ENCODE results near the gene PHLDB3. TPM values are rescaled to one million over a fixed set of nuclear protein-coding genes. Genes with fewer than 3 reads are reported as not detected.

PHLDB3 gene
- total and polyA plus RNA-seq, 2 of the 13 experiments (the other 11 are each of a cell fraction or from before 2014, with no cell fraction given), result 11.3 to 14.5 TPM

- peak overlapping the region; percentile 84 for H3K4me2 ChIP-seq (ENCODE audit: low read depth, low read length)
- H3K36me3 ChIP-seq (replicated peaks in 1 of 2; ENCODE audit: control insufficient read depth in 1 of 2, insufficient read depth in 2 of 2, low read length in 2 of 2), result peaks cover 1 to 4% of the 10 kb centered on the region in 2 experiments; a peak in 2 of 5 replicates
- no peaks in the 10 kb centered on the region; a peak in 1 of 5 replicates for H3K27me3 ChIP-seq (ENCODE audit: control insufficient read depth in 1 of 2, insufficient read depth in 2 of 2, low read length in 2 of 2)
- intact Hi-C loops (cut with micrococcal nuclease; ENCODE audit: unreplicated experiment), result loop anchor here (2.0 kb wide), 1 partner anchor 42 kb away; no protein-coding TSS in a partner anchor
- FAIRE-seq, result no peak
- no TSS peak for BruUV-seq (replicated peaks)
- H2AFZ ChIP-seq (ENCODE audit: low read length), result no peak overlapping the region
- CTCF ChIA-PET (ENCODE audit: low intra/inter-chr PET ratio, low total read pairs), result interaction anchor here (1.6 kb wide), 1 partner anchor 58 kb away, joined by 10 read pairs; no protein-coding TSS in a partner anchor
- H3K4me1 ChIP-seq (ENCODE audit: insufficient read depth, low read length), result peaks cover 37% of the 10 kb centered on the region
- no peaks in the 10 kb centered on the region for H4K20me1 ChIP-seq (ENCODE audit: insufficient read depth, low read length)
- in situ Hi-C loops (cut with HindIII; ENCODE audit: extremely low pct_ligation_motif_present, low pct_unique_long_range_greater_than_20kb), result no loop called here
- no peak for ATAC-seq
- 84% methylated on average over 3 of the region's 3 CpGs for WGBS (ENCODE audit: low lambda C conversion rate)
- H3K9ac ChIP-seq (ENCODE audit: insufficient read depth, low read depth, low read length), result peak overlapping the region; percentile 75; the same call in 1 of the 2 replicates
- H3K9me3 ChIP-seq (ENCODE audit: low read length), result no peaks in the 10 kb centered on the region
- DNase-seq (ENCODE audit: low spot score), result no peak
- POLR2A ChIA-PET, result interaction anchor here (1.0 to 2.2 kb wide), 8 partner anchors 12 to 163 kb away, joined by 3 to 47 read pairs (median 10); no protein-coding TSS in a partner anchor
- peaks cover 11% of the 10 kb centered on the region for H3K79me2 ChIP-seq (ENCODE audit: insufficient read depth, low read length)
- peak overlapping the region; percentile 79 for H3K27ac ChIP-seq (ENCODE audit: extremely low read length, insufficient read depth, low read length)
- peak overlapping the region in 2 of 3 experiments; percentile 81 to 95; a peak in 3 of 6 replicates for H3K4me3 ChIP-seq (replicated peaks in 1 of 3; ENCODE audit: insufficient read depth in 1 of 3, low read depth in 2 of 3, low read length in 3 of 3)
- TF ChIP-seq ATM (IDR thresholded peaks at IDR 0.05; ENCODE audit: borderline replicate concordance), result no peak
- TF ChIP-seq RBAK (CRISPR knock-in tag; IDR thresholded peaks at IDR 0.05), result no peak
- TF ChIP-seq ZNF652 (CRISPR knock-in tag; IDR thresholded peaks at IDR 0.05; ENCODE audit: borderline replicate concordance, low read depth), result peak; percentile 51; the same call in 1 of the 2 replicates
- peak; percentile 31; the same call in 1 of the 2 replicates for TF ChIP-seq NR2F6 (IDR thresholded peaks at IDR 0.05)
- no peak; the same call in 1 of the 2 replicates for TF ChIP-seq NR2F6 (CRISPR knock-in tag; IDR thresholded peaks at IDR 0.05)
Measured at GRCh38 chr19:43505186-43505456, 575 bp upstream of the PHLDB3 start.

- Histone ChIP-seq H3K9me3 (ENCODE audit: low read length) (no peaks in the 10 kb centered on the region), H3K36me3 (replicated peaks in 1 of 2; ENCODE audit: control insufficient read depth in 1 of 2, insufficient read depth in 2 of 2, low read length in 2 of 2) (peaks cover 1 to 2% of the 10 kb centered on the region in 2 experiments; a peak in 2 of 5 replicates), H3K4me2 (ENCODE audit: low read depth, low read length) (peak overlapping the region; percentile 84), H3K27ac (ENCODE audit: extremely low read length, insufficient read depth, low read length) (peak overlapping the region; percentile 79), H3K27me3 (ENCODE audit: control insufficient read depth in 1 of 2, insufficient read depth in 2 of 2, low read length in 2 of 2) (no peaks in the 10 kb centered on the region; a peak in 1 of 5 replicates), H3K79me2 (ENCODE audit: insufficient read depth, low read length) (peaks cover 11% of the 10 kb centered on the region), H3K9ac (ENCODE audit: insufficient read depth, low read depth, low read length) (peak overlapping the region; percentile 92), H4K20me1 (ENCODE audit: insufficient read depth, low read length) (no peaks in the 10 kb centered on the region), H2AFZ (ENCODE audit: low read length) (peak overlapping the region; percentile 34), H3K4me3 (replicated peaks in 1 of 3; ENCODE audit: insufficient read depth in 1 of 3, low read depth in 2 of 3, low read length in 3 of 3) (peak overlapping the region; percentile 86 to 97 (median 95)), H3K4me1 (ENCODE audit: insufficient read depth, low read length) (peaks cover 51% of the 10 kb centered on the region)
- peak; percentile 90 for DNase-seq (ENCODE audit: low spot score)
- FAIRE-seq, result peak; percentile 87
- peak; percentile 86 for ATAC-seq
- intact Hi-C loops (cut with micrococcal nuclease; ENCODE audit: unreplicated experiment), result loop anchor here (1.0 to 2.0 kb wide), 2 partner anchors 41 to 56 kb away; no protein-coding TSS in a partner anchor
- BruUV-seq (replicated peaks), result no TSS peak
- POLR2A ChIA-PET, result interaction anchor here (0.6 to 2.2 kb wide), 17 partner anchors 8 to 165 kb away, joined by 3 to 47 read pairs (median 6); partner anchors contain the start of genes IRGQ and ZNF576
- in situ Hi-C loops (cut with HindIII; ENCODE audit: extremely low pct_ligation_motif_present, low pct_unique_long_range_greater_than_20kb), result no loop called here
- under 1% methylated on average over 39 of the region's 64 CpGs for WGBS (ENCODE audit: low lambda C conversion rate)
- CTCF ChIA-PET (ENCODE audit: low intra/inter-chr PET ratio, low total read pairs), result interaction anchor here (1.6 kb wide), 1 partner anchor 57 kb away, joined by 10 read pairs; no protein-coding TSS in a partner anchor
- 0 out of 2 replicates have a peak, but pooled peaks have one; percentile 12 for TF ChIP-seq ZNF124 (CRISPR knock-in tag; IDR thresholded peaks at IDR 0.05)
- TF ChIP-seq ZNF570 (CRISPR knock-in tag; IDR thresholded peaks at IDR 0.05; ENCODE audit: borderline replicate concordance), result no peak
- peak; percentile 46; the same call in 1 of the 2 replicates for TF ChIP-seq ZBTB20 (CRISPR knock-in tag; IDR thresholded peaks at IDR 0.05; ENCODE audit: borderline replicate concordance, low read depth)
- no peak for TF ChIP-seq ZHX2 (IDR thresholded peaks at IDR 0.05; ENCODE audit: low read depth)
- TF ChIP-seq ZHX2 (CRISPR knock-in tag; IDR thresholded peaks at IDR 0.05; ENCODE audit: borderline replicate concordance), result 0 out of 2 replicates have a peak, but pooled peaks have one; percentile 13
- TF ChIP-seq NR1H2 (CRISPR knock-in tag; IDR thresholded peaks at IDR 0.05; ENCODE audit: borderline replicate concordance, low read depth), result no peak
Measured at GRCh38 chr19:43503501-43504425, 783 bp downstream of the PHLDB3 start.
